Measurements from ENCODE around the gene SYNC.
"Not testable (repeated sequence)": the region's sequence is repeated elsewhere in the genome, so short reads cannot be mapped to it uniquely, and the experiment has no call there.

Gene SYNC

DNA sequence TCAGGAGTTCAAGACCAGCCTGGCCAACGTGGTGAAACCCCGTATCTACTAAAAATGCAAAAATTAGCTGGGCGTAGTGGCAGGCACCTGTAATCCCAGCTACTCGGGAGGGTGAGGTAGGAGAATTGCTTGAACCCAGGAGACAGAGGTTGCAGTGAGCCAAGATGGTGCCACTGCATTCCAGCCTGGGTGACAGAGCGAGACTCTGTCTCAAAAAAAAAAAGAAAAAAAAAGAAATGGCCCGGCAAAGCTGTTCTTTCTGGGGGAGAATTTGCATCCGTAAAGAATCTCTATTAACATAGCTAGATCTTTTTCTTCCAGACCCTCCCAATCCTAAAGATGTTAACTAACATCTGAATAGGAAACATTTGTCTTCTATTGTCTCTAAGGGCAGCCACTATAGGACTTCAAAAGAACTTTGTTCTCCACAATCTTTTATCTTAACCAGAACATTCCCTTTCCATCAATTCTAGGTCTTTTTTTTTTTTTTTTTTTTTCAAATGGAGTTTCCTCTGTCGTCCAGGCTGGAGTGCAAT lies 60.2 kb downstream of the SYNC start:
- not testable (repeated sequence) for DNase-seq (ENCODE audit: low read depth in 2 of 2)

DNA sequence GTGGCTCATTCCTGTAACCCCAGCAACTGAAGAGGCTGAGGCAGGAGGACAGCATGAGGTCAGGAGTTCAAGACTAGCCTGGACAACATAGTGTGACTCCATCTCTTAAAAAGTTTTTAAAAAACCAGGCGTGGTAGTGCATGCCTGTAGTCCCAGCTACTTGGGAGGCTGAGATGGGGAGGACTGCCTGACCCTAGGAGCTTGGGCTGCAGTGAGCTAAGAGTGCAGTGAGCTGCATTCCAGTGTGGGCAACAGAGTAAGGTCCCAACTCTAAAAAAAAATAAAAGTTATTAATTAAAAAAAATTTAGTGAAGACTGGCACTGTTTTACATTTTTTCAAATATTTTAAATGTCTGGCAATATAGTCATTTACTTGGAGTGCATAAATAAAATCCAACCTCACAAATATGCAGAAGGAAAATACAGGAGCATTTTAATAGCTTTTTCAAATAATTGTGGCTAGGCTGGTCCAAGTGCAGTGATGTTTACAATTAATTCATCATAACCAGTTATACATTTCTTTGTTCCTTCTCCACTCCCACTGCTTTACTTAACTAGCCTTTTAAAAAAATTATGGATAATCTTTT lies 63.0 kb downstream of the SYNC start:
- no peak for DNase-seq (ENCODE audit: low read depth in 2 of 2)

DNA sequence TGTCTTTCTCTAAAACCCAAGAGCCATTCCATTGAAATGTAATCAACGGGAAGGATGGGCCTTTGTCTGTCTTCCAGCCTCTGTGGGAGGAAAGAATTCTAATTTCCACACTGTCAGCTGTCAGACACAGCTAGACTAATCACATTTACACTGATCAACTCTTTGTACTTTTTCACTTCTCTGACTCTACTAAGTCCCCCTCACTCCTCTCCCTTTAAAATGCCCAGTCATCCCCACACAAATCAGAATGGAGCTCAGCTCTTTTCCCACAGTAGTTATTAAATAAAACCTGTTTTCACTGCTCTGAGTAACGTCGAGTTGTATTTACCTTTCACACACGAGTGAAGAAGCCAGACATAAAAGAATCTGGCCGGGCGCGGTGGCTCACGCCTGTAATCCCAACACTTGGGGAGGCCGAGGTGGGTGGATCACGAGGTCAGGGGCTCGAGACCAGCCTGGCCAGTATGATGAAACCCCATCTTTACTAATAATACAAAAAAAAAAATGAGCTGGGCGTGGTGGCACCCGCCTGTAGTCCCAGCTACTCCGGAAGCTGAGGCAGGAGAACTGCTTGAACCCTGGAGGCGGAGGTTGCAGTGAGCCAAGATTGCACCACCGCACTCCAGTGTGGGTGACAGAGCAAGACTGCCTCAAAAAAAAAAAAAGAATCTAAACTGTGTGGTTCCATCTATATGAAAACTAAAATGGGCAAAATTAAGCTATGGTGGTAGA lies 65.5 kb downstream of the SYNC start:
- DNase-seq (ENCODE audit: low read depth in 2 of 2) = no peak

DNA sequence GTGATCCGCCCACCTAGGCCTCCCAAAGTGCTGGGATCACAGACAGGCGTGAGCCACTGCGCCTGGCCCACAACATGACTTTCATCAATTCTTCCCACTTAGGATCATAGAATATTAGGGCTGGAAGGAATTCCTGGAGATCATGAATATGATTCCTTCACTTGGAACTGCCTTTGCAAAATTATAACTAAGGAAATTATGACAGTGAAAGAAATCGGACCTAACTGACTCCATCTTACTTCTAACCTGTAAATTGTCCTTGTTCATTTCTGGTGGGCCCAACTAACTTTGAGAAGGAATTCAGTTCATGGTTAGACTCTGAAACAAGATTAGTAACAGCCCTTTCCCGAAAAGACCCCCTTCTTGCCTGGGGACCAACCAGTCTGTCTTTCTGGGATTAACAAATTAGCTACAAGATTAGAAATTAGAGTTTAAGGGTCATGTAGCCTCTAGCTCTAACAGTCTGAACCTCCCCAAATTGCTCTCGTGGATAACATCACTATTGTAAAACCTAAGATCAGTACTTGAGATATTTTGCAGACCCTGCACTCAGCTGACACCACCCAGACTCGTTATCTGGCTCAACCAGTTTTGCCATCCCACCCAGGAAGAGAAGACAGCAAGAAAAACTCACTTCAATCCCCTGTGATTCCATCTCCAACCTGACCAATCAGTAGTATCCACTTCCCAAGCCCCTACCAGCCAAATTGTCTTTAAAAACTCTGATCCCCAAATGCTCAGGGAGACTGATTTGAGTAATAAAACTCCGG lies 66.9 kb downstream of the SYNC start:
- DNase-seq (ENCODE audit: low read depth in 2 of 2) = no peak

DNA sequence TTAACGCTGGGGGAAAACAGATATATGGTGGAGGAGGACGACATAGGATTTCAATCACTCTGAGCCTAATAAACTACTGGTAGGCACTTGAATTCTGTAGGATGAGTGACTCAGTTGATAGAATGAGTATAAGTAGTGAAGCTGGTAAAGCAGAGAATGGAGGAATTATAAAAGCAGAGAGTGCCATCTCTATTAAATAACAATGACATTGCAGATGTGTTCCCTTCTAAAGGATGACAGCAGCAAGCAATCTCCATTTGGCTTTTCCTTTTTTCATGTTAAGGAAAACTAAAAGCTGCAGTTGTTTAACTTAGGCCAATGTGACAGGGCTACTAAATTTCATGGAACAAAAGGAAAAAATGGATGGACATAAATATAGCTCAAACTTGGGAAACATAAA lies 69.7 kb downstream of the SYNC start:
- DNase-seq (ENCODE audit: low read depth in 2 of 2) = no peak

DNA sequence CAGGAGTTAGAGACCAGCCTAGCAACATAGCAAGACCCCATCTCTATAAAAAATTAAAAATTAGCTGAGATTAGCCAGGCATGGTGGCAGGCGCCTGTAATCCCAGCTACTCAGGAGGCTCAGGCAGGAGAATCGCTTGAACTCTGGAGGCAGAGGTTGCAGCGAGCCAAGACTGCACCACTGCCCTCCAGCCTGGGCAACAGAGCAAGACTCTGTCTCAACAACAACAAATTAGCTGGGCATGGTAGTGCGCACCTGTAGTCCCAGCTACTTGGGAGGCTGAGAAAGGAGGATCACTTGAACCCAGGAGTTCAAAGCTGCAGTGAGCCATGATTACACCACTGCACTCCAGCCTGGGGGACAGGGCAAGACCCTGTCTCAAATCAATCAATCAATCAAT lies 72.4 kb downstream of the SYNC start:
- not testable (repeated sequence) for DNase-seq (ENCODE audit: low read depth in 2 of 2)

Data from stimulated activated CD8-positive, alpha-beta memory T cell treated with anti-CD3 and anti-CD28 coated beads, Interleukin-7, amount 100 ng/mL, for 1 hour (primary cell).